ENCODE measurements around the gene APBA3. TPM values are rescaled to one million over a fixed set of nuclear protein-coding genes. Genes with fewer than 3 reads are reported as not detected.

The APBA3 gene
- total and polyA plus RNA-seq, 8 donors = 6.7 to 27.1 (median 10.5) TPM

DNA sequence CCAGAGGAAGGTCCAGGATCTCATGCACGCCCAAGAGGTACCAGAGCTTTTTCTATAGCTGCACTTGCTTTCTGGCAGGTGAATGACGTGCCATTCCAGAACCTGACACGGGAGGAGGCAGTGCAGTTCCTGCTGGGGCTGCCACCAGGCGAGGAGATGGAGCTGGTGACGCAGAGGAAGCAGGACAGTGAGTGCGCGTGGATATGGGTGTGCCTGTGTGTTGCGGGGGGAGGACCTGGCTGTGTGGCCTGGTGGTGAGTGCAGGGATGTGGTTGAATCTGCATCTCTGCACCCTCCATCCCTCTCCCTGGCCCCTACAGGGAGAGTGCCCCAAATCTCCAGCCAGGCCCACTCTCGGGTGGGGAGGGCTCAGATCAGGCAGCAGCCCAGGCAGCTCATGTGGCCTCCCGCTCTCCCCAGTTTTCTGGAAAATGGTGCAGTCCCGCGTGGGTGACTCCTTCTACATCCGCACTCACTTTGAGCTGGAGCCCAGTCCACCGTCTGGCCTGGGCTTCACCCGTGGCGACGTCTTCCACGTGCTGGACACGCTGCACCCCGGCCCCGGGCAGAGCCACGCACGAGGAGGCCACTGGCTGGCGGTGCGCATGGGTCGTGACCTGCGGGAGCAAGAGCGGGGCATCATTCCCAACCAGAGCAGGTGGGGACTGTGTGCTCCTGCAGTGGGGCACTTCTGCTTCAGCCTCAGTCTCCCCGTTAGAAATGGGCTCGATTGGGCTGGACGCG is 22.8 kb downstream of the APBA3 start:
- Histone ChIP-seq H3K27me3 (no peaks in the 10 kb centered on the region), H3K9me3 (no peaks in the 10 kb centered on the region), H3K27ac (no peak overlapping the region), H3K4me1 (no peaks in the 10 kb centered on the region), H3K4me3 (no peak overlapping the region), H3K36me3 (peaks cover 0 to 11% (median 0%) of the 10 kb centered on the region in 3 donors)
- DNase-seq = no peak
- WGBS, 2 donors = 92 to 95% methylated on average over 32 of the region's 32 CpGs
- intact Hi-C loops (cut with DNase I) = no loop called here
- no peak for FAIRE-seq
- TF ChIP-seq, protein P1, sequence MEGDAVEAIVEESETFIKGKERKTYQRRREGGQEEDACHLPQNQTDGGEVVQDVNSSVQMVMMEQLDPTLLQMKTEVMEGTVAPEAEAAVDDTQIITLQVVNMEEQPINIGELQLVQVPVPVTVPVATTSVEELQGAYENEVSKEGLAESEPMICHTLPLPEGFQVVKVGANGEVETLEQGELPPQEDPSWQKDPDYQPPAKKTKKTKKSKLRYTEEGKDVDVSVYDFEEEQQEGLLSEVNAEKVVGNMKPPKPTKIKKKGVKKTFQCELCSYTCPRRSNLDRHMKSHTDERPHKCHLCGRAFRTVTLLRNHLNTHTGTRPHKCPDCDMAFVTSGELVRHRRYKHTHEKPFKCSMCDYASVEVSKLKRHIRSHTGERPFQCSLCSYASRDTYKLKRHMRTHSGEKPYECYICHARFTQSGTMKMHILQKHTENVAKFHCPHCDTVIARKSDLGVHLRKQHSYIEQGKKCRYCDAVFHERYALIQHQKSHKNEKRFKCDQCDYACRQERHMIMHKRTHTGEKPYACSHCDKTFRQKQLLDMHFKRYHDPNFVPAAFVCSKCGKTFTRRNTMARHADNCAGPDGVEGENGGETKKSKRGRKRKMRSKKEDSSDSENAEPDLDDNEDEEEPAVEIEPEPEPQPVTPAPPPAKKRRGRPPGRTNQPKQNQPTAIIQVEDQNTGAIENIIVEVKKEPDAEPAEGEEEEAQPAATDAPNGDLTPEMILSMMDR (IDR thresholded peaks at IDR 0.05) = no peak
- ATAC-seq = no peak

DNA sequence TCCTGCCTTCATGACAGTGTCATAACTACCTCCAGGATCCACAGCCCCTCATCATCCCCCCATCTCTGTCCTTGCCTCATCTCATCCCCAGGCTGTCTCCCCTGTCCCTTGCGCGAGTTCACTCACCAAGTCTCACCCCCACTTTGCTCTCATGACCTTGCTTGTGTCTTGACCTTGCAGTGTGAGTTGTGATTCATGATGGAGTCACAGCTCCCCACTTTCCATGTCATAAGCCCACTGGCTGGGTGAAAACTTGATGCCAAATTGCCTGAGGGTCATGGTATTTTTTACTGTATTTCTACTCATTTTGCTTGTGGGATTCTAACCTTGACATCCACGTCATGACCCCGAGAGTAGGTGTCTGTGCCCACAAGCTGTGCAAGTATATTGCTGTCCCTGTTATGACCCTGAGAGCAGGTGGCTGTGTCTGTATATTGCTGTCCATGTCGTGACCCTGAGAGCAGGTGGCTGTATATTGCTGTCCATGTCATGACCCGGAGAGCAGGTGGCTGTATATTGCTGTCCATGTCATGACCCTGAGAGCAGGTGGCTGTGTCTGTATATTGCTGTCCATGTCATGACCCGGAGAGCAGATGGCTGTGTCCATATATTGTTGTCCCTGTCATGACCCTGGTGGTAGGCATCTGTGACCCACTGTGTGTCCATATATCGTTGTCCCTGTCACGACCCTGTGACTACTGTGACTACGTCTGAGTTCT is 23.8 kb downstream of the APBA3 start:
- TF ChIP-seq, protein P1 (IDR thresholded peaks at IDR 0.05) = no peak
- Histone ChIP-seq H3K4me1 (no peaks in the 10 kb centered on the region), H3K4me3 (no peak overlapping the region), H3K27ac (no peak overlapping the region), H3K9me3 (no peaks in the 10 kb centered on the region), H3K36me3 (peaks cover 0 to 11% (median 0%) of the 10 kb centered on the region in 3 donors), H3K27me3 (no peaks in the 10 kb centered on the region)
- FAIRE-seq = no peak
- no peak for DNase-seq
- intact Hi-C loops (cut with DNase I) = no loop called here
- WGBS, 2 donors = 87 to 94% methylated on average over 10 of the region's 10 CpGs
- no peak for ATAC-seq

DNA sequence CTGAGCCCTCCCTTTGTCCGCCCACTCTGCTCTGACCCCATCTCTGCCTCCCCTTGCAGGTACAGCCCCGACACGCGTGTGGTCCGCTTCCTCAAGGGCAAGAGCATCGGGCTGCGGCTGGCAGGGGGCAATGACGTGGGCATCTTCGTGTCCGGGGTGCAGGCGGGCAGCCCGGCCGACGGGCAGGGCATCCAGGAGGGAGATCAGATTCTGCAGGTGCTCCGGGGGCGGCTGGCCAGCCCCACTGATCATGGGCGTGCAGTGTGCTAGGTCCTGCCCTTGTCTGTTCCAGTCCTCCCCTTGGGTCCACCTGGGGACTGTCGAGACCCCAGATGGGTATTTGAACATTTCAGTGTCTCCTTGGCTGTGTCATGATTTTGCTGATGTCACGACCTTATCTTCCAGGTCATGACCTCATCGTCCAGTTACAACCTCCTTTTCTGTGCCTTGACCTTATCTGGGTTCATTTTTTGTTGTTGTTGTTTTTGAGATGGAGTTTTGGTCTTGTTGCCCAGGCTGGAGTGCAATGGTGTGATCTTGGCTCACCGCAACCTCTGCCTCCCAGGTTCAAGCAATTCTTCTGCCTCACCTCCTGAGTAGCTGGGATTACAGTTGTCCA is 25.3 kb downstream of the APBA3 start:
- no peaks in the 10 kb centered on the region for H3K27me3 ChIP-seq
- no peaks in the 10 kb centered on the region for H3K9me3 ChIP-seq
- intact Hi-C loops (cut with DNase I) = no loop called here
- WGBS, 2 donors = 86 to 88% methylated on average over 21 of the region's 21 CpGs
- H3K4me3 ChIP-seq = no peak overlapping the region
- ATAC-seq (no peak), FAIRE-seq (no peak), DNase-seq (no peak)
- H3K36me3 ChIP-seq = peaks cover 0 to 11% (median 0%) of the 10 kb centered on the region in 3 donors
- H3K4me1 ChIP-seq = no peaks in the 10 kb centered on the region
- no peak overlapping the region for H3K27ac ChIP-seq
- TF ChIP-seq, protein P1 (IDR thresholded peaks at IDR 0.05) = no peak

DNA sequence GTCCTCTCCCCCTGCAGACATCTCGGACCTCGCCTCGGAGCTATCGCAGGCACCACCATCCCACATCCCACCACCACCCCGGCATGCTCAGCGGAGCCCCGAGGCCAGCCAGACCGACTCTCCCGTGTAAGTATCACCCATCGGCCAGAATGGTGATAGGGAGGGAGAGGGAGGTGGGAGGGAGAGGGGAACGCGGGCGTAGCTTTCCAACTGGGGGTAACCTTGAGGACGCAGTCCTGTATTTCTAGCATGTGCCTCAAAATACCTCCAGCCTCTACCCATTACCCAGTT is 27.2 kb downstream of the APBA3 start:
- WGBS, 2 donors = 94 to 95% methylated on average over 14 of the region's 14 CpGs

More for the DNA sequence above, 27.2 kb downstream of the APBA3 start:
- FAIRE-seq = no peak
- TF ChIP-seq, protein P1 (IDR thresholded peaks at IDR 0.05) = no peak
- H3K9me3 ChIP-seq = no peaks in the 10 kb centered on the region
- DNase-seq = no peak
- H3K27me3 ChIP-seq = no peaks in the 10 kb centered on the region
- intact Hi-C loops (cut with DNase I) = no loop called here
- ATAC-seq = no peak
- no peak overlapping the region for H3K4me3 ChIP-seq
- H3K27ac ChIP-seq = no peak overlapping the region
- no peaks in the 10 kb centered on the region for H3K4me1 ChIP-seq
- H3K36me3 ChIP-seq = peaks cover 0 to 11% (median 0%) of the 10 kb centered on the region in 3 donors

Data from pancreas (tissue), 10 donors.